Ramos (cell line): ENCODE data around the gene ADGRG6.
"Not testable (repeated sequence)": the region's sequence is repeated elsewhere in the genome, so short reads cannot be mapped to it uniquely, and the experiment has no call there.

Source experiments
- in situ Hi-C: fragments of 300-500 bp; cut with MboI; formaldehyde crosslinking; loops from one replicate; pipeline ENCODE4 v1.14.3; 2022; ENCODE audit warnings: low sequenced_read_pairs; ENCODE audit not compliant: unreplicated experiment

The ADGRG6 gene

DNA sequence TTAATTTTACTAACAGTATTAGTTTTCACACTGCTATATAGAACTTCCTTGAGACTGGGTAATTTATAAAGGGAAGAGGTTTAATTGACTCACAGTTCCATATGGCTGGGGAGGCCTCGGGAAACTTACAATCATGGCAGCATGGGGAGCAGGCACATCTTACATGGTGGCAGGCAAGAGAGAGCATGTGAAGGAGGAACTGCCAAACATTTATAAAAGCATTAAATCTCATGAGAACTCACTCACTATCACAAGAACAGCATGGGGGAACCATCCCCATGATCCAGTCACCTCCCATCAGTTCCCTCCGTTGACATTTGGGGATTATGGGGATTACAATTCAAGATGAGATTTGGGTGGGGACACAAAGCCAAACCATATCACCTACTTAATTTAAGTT is 126.7 kb downstream of the ADGRG6 start:
- in situ Hi-C loops = not testable (repeated sequence)

DNA sequence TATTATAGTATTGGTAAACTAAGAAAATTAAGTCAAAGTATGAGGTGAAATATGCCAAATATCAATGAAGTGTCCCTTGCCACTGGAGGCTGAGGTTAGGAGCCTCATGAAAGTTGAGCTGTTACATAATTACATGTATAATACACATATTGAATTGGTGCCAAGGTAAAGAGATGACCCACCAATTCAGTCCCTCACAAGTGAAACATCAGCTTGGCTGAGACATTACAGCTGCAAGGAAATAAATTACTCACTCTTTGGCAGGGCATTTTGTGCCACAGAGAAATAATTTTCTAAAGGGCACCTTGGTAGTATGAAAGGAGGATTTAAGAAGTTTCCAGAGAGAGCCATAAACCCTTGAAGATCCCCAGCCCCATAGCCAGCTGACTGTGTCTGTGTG is 127.4 kb downstream of the ADGRG6 start:
- in situ Hi-C loops = no loop called here

DNA sequence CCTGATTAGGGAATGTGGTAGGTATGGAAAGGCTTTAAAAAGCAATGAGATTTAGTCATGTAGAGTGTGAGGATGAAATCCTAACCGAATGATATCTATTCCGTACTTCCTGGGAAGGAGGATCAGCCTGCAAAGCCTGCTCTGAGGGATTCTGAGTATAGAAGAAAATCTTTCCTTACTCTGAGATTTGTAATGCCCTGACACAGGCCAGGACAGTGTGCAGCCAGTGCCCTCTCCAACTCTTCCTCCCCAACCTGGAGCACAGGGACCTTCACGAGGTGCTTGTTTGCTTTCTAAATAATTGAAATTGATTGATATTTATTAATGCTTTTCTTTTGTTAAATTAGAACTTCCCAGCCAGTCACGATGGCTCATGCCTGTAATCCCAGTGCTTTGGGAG is 131.6 kb downstream of the ADGRG6 start:
- in situ Hi-C loops = no loop called here

DNA sequence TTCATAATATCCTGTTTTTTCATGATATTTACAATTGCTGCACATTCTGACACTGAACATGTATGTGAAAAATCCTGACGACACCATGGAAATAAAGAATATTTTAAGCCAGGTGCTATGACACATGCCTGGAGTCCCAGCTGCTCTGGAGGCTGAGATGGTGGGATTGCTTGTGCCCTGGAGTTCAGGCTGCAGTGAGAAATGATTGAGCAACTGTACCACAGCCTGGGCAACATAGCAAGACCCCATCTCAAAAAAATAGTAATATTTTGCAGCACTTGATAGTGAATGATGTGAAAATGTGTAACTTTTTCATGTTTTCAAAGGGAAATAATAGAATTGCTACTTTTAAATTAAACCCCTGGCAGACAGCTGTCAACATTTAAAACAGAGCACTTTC is 137.1 kb downstream of the ADGRG6 start:
- in situ Hi-C loops = no loop called here

DNA sequence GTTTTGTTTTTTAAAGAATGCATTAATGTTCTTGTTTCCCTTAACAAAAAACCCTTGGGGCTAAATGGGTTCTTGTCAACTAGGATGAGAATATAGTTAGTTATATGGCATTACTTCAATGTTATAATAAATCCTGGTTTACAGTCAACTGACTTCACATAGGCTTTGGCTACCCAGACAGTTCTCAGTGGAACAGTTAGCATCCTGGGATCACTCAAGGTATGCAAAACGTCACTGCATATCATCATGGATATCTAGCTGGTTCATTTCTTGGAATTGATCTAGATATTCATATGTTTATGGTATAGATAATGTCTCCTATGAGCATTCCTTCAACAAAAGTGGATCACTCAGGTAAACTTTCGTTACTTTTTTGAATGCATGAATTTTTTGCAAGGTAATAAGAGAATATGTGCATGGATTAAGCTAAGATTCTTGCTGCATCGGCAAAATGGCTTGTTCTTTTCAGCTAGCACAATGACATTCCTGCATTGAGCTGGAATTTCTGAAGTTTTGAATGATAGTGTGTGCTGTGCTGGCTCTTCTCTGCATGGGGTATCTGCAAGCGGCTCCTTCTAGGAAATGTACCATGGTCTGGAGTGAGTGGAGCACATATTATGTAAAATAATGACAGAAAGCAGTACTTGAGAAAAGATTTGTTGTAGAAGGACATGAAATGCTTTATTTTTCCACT is 138.9 kb downstream of the ADGRG6 start:
- in situ Hi-C loops = no loop called here

DNA sequence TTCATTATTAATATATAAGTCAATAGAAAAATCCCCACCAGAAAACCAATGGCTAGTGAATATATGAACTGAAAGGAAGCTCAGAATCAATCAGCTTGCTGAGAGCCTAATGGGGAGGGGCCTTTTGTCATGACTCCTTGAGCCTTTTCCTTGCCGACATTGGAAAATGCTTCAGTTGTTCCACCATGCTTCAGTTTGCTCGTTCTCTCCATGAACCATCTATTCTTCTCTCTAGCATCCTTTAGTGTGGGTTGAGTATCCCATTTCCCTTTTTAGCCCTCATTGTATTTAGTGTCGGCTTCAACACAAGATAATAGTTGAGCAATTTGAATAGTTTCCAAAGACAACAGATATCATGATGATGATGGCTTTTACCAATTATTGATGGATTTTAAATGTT is 139.9 kb downstream of the ADGRG6 start:
- in situ Hi-C loops = no loop called here

DNA sequence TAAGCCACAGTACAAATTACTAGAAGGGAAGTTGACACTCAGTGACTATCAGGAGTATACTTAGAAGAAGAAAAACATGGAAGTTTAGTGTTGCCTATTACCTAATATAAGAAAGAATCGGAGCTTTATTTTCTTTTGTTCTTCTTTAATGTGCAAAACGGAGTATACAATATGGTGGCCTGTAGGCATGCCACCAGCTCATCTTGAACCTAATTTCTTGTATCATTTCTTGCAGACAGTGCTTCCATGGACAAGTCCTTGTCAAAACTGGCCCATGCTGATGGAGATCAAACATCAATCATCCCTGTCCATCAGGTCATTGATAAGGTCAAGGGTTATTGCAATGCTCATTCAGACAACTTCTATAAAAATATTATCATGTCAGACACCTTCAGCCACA is 141.3 kb downstream of the ADGRG6 start:
- in situ Hi-C loops = no loop called here

DNA sequence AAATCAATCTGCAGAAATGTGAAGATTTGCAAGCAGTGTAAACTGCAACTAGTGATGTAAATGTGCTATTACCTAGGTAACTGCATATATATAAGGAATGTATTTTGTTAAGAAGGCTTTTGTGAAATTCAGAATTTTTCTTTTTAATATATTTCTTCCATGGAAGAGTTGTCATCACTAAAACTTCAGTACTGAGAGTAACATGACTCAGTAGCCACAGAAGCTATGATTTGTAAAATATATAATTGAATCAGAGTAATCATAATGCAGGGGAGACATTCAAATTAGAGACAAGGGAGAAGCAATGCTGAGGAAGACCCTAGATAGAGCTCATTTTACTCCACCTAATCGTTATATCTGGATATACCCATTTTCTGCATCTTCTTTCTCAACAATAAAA is 141.7 kb downstream of the ADGRG6 start:
- in situ Hi-C loops = no loop called here

DNA sequence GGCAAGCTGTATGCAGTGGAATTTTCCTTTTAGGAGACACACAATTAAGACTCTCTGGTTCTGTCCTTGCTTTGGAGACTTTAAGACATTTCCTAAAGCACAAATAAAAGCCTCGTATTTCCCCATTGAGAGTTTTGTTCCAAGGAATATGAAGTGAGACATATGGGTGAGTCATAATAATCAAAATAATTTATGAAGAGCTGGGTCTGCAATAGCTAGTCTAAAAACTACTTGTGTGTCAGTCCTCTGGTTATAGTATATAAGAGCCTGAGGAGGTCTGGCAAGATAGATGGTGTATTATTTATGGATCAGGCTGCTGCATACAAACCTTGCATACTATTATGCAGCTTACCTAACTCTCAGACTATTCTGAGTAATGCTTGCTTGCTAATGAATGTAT is 142.6 kb downstream of the ADGRG6 start:
- in situ Hi-C loops = no loop called here

DNA sequence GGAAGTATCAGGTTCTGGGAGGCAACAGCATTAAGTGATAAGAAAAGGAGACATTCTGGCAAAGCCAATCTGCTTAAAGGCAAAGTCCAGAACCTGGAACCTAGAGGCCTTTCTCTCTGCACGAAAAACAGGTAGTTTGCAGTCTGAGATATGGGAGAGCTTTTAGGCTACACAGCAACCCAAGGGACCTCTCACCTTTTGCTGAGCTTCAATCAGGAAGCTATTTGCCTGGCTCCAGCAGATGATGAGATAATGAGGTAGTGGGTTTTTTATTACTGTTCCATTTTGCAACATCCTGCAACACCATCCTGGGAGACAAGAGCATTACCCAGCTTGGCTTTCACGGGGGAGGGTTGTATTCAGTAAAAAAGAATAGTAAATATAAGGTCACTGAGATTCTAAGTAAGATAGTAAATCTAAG is 143.1 kb downstream of the ADGRG6 start:
- in situ Hi-C loops = no loop called here

DNA sequence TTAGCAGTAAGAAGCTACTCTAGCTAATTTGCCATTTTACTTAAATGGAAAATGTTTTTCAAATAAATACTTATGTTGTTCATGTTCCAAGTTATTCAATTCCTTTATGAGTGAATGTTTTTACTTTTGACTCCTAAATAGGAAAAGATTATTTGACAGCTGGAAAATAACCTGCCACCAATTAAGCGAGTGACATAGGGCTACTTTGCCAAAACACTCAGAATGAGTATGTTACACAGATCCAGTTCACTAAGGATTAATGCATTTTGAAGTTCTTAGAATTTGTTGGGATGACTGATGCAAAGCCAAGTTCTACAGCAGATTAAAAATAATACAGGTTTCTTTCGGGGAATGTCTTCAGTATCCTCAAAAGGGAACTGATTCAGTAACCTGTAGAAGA is 144.4 kb downstream of the ADGRG6 start:
- in situ Hi-C loops = no loop called here

DNA sequence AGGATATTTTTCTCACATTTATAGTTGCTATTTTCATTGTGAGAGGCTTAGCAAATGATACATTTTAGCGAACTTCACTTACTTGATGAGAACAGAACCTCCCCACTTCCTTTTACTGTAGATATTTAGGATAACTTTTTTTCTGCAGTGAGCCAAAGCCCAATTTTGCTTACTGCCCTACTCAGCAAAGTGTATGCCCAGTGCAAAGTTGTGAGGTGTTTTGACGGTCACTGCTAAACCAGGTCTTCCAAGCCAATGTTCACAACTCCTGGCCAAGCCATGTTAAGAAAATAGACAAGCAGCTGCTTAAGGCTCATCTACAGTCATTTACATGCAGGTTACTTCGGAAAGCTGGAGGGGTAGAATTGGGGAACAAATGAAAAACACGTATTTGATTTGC is 144.8 kb downstream of the ADGRG6 start:
- in situ Hi-C loops = no loop called here

DNA sequence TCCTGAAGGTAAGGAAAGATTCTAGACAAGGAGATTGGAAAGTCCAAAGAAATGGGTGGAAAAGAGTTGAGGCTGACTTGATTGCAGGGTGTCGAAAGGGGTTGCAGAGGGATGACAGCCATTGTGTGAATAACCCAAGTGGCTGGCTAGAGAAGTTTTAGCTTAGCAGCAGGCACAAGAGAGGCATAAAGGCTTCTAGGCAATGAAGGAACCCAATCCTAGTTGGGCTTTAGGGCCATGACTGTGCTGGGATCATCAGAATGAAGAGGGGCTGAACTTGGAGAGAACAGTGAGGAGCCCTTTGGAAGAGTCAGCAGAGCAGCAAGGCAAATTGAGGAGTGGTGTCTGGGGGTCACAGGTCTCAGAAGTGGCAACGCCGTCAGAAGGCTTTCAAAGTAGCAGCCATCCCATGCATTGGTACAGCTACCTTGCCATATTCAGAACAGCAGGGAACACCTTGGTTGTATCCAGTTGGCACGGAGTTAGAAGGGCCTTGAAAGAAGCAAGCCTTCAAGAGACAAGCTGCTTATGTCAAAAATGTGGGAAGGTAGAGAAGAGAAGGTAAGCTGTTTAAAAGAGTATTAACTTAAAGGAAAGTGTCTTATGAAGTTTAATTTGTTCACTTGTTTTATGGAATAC is 146.4 kb downstream of the ADGRG6 start:
- in situ Hi-C loops = no loop called here

DNA sequence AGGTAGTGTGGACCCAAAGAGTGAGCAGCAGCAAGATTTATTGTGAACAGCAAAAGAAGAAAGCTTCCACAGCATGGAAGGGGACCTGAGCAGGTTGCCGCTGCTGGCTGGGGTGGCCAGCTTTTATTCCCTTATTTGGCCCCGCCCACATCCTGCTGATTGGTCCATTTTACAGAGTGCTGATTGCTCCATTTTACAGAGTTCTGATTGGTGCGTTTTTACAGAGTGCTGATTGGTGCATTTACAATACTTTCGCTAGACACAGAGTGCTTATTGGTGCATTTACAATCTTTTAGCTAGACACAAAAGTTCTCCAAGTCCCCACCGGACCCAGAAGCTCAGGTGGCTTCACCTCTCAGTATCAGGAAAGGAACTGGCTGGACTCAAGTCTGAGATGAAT is 149.0 kb downstream of the ADGRG6 start:
- in situ Hi-C loops = not testable (repeated sequence)

DNA sequence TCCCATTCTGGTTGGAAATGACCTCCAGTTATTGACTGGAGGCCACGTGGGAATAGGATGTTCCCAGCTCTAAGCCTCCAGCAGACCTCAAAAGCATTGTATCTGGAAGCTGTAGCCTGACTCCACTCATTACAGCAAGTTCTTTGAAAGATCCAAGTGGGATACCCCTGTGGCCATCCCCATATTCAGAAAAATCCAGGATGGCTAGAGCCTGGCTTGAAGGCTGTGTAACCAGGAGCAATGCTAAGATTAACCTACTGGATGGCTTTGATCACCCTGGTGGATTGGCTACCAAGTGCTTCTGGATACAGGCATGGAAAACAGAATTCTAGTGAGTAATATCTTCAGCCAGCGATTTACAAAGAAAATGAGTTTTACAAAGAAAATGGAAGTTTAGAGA is 151.2 kb downstream of the ADGRG6 start:
- in situ Hi-C loops = no loop called here

DNA sequence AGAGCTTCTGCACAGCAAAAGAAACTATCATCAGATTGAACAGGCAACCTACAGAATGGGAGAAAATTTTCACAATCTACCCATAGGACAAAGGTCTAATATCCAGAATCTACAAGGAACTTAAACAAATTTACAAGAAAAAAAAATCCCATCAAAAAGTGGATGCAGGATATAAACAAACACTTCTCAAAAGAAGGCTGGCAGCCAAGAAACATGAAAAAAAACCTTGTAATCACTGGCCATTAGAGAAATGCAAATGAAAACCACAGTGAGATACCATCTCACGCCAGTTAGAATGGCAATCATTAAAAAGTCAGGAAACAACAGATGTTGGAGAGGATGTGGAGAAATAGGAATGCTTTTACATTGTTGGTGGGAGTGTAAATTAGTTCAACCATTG is 152.4 kb downstream of the ADGRG6 start:
- in situ Hi-C loops = not testable (repeated sequence)

DNA sequence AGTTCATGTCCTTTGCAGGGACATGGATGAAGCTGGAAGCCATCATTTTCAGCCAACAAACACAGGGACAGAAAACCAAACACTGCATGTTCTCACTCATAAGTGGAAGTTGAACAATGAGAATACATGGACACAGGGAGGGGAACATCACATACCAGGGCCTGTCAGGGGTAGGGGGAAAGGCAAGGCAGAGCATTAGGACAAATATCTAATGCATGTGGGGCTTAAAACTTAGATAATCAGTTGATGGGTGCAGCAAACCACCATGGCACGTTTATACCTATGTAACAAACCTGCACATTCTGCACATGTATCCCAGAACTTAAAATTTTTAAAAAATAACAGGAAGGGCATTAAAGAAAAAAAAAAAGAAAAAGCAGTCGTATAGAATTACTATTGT is 153.0 kb downstream of the ADGRG6 start:
- in situ Hi-C loops = not testable (repeated sequence)

DNA sequence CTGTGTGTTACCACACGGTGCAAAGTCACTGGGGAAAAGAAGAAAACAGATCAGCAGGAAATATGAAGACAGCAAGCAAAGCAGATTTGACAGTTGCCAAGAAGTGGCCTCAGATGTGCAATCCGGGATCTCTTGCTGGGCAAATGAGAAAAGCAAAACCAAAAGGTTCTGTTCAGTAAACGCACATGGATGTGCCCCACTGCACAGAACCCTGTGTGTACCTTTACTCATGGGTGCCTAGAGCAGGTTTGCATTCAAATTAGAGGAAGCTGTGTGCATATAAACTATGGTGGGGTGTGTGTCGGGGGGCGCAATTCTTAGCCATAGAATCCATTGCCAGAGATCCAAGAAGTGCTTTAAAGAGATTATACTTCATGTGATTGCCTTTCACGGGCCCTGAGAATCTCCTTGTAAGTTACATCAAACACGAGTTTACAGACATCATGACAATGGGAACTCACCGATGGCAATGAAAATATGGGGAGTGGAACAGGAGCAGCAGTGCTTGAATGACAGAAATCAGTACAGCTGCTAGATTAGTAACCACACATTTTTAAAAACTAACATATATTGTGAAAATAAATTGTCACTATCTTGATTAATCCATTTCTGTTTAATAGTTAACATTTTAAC is 154.3 kb downstream of the ADGRG6 start:
- in situ Hi-C loops = no loop called here

DNA sequence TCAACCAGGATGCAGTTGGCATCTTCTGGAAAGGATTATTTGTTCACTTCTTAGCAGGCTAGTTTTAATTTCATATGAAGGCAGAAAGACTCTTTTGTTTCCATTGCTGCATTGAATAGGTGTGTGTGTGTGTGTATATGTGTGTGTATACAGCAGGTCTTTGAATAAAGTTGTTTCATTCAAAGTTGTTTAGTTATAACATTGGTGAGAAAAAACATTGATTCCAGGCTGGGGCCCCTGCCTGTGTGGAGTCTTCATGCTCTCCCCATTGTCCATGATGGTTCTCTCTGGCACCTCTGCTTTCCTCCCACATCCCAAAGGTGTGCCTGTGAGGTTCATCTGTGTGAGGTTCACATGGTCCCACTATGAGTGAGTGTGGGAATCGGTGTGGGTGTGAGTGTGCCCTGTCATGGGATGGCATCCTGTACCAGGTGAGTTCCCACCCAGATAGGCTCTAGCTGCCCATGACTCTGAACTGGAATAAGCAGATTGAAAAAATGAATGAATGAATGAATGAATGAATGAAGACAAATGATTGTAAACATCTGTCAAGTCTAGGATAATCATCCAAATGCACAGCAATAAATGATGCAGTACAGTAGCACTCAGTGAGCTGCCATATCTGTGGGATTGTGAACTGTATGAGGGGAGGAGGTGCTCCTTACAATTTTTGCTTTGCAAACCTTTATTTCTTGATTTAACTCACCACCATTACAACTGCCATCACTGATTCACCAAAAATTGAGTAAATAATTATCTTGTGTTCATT is 156.0 kb downstream of the ADGRG6 start:
- in situ Hi-C loops = no loop called here

DNA sequence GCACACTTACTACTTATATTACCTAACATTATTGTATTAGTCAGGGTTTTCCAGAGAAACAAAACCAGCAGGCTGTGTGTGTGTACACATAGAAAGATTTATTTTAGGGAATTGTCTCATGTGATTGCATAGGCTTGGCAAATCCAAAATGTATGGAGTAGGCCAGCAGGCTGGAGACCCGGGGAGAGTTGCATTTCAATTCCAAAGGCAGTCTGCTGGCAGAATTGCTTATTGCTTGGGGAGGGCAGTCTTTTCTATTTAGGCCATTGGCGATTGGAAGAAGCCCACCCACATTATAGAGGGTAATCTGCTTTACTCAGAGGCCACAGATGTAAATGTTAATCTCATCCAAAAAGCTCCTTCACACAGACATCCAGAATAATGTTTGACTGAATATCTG is 157.0 kb downstream of the ADGRG6 start:
- in situ Hi-C loops = no loop called here

DNA sequence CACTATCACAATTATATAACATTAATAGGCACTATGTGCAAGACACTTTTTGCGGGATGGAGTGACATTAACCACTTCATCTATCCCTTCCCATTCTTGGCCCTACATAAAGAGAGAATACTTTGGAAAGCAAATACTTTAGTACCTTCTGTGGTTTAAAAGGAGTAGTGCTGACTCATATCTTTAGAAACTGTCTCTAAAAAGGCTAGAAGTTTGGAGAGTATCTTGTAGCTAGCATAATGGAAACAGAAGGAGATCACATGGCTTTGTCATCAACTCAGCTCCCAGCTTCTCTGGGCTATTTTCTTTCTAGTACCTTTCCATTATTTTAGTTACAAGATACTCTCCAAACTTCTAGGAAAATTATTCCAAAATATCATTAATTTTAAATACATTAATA is 157.5 kb downstream of the ADGRG6 start:
- in situ Hi-C loops = no loop called here
